GM21423 (cell line): ENCODE results near the gene ST6GAL1.
"Not testable (repeated sequence)": the region's sequence is repeated elsewhere in the genome, so short reads cannot be mapped to it uniquely, and the experiment has no call there.

ENCODE experiments used
- ATAC-seq: cut with Tn5 transposase; IDR thresholded peaks from one replicate; pipeline ENCODE4 v1.9.1; 2021; ENCODE audit warnings: mild to moderate bottlenecking, moderate library complexity; ENCODE audit not compliant: unreplicated experiment

ST6GAL1 gene

DNA sequence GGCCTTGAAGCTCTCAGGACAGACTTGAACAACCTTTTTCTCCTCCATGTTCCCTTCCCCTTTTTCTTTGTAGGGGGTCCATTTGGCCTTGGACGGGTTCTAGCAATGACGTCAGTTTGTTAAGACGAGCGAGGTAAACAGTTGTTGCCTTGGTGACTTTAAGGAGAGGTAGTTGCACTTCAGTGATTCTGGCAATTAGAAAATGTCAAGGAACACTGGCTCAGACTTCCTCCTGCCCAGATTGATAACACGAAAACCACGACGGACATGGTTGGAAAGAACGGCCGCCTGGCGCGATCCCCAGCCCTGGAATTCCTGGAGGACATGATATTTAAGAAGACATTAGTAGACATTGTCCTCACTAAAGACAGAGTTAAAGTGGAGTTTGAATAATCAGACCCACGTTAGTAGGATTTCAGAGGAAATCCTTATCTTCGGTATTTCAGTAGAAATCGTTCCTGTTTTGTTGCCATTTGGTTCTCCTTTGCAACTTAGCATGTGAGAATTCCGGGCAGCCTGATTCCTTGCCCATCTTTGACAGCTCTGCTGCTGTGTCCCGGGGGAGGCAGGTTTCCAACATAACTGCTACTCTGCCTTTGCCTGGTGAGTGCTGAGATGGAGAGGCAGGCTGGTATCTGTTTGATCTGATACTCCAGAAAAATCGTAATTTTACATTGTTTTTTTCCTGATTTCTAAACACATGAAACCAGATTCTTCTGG lies 87.3 kb downstream of the ST6GAL1 start:
- ATAC-seq = no peak

DNA sequence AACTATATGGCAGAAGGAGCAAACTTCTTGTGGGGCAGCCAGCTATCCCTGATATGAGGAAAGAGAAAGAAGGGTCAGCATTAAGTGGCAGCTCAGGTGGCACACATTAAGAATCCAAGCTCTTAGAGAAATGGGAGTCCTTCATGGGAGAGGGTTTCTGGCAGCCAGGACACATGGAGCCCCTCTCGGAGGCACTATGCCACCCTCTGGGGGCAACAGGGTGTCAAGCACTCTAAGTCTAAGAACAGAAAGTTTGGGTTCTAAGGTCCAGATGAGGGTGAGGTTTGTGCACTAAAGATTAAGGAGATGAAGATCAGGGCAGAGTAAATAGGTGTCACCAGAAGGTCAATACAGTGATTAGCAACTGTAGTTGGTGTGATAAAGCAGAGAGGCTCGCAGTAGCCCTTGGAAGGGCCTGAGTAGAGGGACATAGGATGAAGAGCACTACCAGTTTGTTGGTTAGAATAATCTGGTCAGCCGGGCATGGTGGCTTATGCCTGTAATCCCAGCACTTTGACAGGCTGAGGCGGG lies 89.3 kb downstream of the ST6GAL1 start:
- no peak for ATAC-seq

DNA sequence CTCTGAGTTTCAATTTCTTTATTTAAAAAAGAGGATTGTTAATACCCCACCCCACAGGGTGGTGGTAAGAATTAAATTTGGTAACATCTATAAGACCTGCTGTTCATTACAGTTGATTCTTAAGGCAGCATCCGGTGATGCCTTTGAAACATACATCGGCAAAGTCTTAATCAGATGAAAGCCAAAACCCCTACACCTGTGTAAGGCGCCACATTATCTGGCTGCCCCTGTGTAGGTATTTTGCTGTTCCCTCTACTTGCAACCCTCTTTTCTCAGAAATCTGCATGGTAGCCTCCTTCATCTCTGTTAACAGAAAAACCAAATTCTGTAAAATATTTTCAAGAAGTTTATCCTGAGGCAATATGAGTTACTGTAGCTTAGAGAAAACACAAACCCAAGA lies 90.0 kb downstream of the ST6GAL1 start:
- no peak for ATAC-seq

DNA sequence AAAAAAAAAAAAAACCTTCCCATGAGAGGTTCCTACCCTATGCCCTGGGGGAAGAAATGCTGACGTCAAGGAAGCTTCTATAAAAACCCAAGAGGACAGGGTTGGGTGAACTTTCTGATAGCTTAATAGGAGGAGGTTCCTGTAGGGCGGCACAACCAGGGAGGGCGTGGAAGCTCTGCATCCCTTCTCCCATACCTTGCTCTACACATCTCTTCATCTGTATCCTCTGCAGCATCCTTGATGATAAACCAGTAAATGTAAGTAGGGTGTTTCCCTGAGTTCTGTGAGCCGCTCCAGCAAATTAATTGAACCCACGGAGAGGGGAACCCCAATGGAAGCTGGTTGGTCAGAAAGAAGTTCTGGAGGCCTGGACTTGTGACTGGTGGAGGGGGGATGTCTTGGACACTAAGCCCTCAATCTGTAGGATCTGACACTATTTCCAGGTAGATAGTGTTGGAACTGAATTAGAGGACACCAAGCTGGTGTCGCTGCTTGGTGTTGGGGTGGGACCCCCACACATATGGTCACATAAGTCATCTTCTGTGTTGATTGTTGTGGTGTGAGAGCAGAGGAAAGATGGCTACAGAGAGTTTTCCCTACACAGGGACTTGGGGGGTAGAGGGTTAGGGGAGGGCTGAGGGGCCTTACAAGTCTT lies 91.5 kb downstream of the ST6GAL1 start:
- peak; percentile 50 for ATAC-seq

DNA sequence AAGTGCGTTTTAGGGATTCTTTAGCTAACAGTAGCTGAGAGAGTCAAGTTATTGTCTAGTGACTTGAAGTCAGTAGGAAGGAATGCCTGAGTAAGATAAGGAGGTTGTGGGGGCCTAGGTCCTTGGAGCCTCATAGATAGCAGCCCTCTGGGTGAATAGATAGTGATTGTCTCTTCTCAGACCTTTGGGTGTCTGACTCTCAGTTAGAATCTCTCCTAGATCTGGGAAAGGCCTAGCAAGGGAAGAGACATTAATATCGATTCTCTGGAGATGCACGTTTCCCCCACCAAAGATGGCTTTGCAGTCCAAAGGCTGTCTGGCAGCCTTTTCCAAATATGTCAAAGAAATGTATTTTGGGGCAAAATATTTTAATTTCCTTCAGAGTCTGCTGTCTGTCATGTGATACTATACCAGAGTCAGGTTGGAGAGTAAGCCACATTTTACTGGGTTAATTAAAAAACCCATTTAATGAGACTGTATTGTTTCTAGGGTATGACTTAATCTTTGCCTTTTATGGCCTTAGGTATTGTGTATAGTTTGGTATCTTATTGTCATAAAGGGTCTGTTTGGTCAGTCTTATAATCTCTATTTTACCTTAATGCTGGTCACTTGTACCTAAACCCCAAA lies 92.2 kb downstream of the ST6GAL1 start:
- ATAC-seq = no peak

DNA sequence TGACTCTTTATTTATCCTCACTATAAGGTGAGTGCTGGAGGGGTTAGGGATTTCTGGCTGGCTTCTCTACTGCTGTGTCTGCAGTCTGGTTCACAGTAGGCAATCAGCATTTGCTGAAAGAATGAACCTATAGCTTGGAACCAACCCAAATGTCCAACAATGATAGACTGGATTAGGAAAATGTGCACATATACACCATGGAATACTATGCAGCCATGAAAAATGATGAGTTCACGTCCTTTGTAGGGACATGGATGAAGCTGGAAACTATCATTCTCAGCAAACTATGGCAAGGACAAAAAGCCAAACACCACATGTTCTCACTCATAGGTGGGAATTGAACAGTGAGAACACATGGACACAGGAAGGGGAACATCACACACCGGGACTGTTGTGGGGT lies 93.0 kb downstream of the ST6GAL1 start:
- ATAC-seq = not testable (repeated sequence)

DNA sequence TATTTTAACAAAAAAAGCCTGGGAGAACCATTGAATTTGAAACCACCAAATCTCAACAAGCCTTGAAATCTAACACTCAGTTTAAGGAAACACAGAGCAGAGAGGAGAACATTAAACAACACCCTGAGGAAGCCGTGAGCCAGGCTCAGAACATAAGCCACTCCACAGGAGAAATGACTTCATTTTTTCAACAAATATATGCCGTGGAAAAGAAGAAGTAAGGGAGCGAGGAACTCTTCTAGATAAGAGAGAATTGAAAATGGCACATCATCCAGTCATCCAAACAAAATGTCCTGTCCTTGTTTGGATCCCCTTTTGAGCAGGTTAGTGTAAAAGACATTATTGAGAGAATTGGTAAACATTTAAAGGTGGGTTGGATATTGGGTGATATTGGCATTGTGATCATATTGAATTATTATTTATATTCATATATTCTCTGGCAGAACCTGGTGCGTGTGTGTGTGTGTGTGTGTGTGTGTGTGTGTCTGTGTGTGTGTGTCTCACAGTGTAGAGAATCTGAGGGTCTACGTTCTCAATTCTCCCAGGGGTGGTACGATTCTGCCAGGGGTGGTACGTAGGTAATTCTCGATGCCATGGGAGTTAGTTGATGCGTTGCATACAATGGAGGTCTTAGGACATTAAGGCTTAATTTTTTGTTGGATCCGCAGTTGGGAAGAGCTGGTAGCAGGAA lies 94.4 kb downstream of the ST6GAL1 start:
- no peak for ATAC-seq

DNA sequence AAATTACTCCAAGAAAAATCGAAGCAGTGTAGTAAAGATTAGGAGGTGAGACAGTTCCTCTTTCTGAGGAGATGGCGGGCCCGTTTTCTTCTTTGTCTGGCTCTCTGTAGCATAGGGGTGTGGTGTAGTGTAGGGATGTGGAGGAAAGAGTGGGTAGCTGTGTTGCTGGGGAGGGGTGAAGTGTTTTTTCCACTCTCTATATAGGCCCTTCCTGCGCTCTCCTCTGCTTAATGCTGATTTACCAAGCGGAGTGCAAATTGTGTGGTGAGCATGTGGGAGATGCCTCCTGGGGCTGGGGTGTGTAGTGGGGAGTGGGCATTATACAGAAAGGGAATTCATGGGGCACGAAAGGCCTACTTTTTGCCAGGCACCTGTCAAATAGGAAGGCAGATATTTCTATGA lies 94.9 kb downstream of the ST6GAL1 start:
- peak; percentile 25 for ATAC-seq

DNA sequence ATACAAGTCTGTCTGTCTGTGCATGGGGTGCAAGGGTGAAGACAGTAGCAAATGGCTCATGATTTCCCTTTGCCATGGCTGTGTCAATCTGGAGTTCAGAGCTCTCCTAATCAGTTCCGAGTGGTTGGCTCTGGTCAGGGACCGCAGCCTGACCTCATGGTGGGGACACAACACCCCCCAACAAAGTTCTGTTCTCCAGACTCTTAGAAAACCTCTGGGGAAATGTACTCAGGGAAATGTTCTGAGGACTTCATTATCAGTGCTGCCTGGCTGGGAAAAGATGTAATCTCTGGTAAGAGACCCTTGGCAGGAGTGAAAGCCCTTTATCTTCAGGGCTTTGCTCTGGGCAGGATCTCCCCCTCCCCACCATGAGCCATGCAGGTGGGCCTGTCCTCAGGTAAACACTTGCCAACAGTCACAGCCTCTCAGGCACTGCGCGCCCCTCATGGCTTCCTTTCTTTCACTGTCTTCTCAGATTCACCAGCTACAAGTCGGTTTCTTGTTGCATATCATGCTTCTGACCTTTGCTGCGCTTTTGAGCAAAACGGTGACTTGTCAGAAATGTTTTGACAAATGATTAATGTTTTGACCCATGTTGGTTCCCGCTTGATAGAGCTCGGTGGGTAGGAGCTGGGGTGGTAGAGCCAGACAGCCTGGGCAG lies 95.5 kb downstream of the ST6GAL1 start:
- ATAC-seq = peak; percentile 30

DNA sequence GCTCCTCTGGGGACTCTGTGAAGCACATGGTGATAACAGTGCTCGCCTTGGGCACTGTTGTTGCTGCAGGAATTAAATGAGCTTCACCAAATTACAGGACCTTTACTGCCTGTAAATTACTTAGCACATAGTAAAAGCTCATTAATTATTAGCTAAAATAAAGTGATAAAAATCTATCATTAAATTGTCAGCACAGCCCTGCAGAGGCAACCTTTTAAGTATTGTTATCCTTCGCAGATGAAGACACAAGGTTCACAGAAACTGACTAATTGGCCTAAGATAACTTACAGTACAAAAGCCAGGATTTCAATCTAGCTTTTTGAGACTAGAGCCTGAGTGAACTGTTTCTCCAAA lies 96.0 kb downstream of the ST6GAL1 start:
- no peak for ATAC-seq

DNA sequence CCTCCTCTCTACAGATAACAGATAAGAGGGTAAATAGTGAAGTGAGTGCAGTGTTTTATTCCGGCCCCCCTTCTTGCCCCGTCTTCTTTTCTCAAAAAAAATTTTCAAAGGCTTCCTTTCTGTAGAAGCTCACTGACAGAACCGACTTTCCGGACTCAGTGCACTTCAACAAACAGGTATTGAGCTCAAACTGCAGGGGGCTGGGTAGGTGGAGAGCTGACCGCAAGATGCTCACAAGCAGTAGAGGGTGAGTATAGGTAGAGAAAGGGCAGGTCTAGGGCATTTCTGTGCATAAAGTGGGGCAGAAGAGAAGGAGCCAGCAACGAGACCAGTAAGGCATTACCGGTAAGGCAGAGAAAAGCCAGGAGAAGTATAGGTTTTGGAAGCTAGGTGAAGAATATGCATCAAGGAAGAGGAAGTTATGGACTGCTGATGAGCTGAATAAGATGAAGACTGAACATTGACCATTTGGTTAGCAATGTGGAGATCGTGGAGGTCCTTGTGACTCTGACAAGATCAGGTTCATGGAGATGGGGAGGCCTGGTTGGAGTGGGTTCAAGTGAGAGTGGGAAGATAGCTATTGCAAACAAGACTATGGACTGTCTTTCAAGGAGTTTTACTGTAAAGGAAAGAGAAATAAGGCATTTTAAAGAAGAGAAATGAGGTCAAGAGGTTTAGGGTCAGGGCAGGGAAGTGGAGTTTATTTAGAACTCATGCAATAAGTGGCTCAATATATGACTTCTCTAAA lies 97.4 kb downstream of the ST6GAL1 start:
- ATAC-seq = no peak

DNA sequence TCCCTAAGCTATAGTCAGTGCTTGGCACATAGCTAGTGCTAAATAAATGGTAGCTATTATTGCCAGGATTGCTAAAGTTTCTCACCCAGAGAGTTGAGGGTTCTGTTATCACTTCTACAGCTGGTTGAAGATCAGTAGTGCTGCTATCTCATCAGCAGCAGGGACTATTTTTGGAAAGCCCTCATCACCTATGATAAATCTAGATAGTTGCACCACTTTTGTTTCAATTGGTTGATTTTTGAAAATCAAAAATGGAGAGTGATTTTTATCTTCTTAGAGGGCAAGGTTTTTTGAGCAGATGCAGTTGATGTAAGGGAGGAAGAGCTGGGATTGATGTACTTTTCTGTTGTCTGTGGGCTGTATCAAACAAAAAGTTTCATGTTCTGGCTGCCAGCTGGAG lies 101.6 kb downstream of the ST6GAL1 start:
- ATAC-seq = no peak

DNA sequence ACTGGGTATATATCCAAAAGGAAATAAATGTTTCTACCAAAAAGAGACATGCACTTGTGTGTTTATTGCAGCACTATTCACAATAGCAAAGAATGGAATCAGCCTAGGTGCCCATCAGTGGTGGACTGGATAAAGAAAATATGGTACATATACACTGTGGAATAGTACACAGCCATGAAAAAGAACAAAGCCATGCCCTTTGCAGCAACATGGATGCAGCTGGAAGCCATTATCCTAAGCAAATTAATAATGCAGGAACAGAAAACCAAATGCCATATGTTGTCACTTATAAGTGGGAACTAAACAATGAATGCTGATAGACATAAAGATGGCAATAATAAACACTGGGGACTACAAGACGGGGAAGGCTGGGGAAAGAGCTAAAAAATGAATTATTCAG lies 106.1 kb downstream of the ST6GAL1 start:
- ATAC-seq = no peak

DNA sequence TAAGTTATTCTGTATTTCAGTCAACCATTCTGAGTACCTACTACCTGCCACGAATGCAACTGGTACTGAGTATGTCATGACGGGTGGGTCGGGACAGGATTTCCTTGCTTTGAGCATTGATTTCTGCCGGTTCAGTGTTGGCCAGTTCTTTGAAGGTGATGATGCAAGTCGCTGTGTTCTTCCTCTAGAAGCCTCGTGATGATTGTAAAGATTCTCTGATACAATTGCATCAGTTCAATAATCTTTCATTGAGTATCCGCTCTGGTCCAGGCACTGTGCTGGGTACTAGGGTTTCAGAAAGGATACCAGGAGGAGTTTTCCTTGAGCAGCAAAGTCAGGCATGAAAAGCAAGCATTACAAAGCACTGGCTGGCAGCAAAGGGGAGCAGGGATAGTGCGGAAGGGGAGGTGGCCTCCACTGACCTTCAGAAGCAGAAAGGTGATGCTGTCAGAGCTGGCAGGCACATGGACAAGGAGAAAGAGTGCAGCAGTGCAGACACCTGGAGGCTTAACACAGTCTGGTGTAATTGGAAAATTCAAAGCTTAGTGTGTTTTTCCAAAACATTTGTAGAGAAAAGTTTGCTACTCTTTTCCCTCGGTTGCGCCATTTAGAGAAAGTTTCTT lies 108.9 kb downstream of the ST6GAL1 start:
- ATAC-seq = no peak

DNA sequence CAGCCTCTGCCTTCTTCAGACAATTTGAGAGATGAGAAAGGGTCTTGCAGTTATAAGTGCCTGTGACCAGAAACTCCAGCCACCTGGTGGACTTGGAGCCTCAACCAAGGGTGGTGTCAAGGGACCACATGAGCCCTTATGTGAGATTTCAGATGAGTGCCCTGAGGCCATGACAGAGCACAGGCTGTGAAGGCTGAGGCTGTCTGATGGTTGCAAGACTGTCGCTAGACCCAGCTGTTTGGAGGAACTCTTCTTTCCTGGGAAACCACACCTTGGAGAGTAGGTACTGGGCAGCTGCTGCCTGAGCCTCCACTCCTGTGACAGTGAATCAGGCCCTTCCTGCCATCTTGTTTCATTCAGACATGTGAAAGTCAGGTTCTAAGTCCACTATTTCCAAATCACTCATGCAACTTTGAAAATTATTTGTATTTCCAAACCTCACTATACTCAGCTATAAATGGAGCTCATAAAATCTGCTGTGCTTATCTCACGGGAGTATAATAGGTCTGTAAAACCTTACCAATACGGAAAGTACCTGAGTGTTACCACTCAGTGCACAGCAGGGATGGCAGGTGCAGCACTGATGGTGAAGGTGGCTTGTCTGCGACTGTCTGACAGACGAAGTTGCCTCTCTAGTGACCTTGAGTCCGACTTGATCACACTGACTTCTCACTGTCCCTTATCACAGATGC lies 109.5 kb downstream of the ST6GAL1 start:
- no peak for ATAC-seq

DNA sequence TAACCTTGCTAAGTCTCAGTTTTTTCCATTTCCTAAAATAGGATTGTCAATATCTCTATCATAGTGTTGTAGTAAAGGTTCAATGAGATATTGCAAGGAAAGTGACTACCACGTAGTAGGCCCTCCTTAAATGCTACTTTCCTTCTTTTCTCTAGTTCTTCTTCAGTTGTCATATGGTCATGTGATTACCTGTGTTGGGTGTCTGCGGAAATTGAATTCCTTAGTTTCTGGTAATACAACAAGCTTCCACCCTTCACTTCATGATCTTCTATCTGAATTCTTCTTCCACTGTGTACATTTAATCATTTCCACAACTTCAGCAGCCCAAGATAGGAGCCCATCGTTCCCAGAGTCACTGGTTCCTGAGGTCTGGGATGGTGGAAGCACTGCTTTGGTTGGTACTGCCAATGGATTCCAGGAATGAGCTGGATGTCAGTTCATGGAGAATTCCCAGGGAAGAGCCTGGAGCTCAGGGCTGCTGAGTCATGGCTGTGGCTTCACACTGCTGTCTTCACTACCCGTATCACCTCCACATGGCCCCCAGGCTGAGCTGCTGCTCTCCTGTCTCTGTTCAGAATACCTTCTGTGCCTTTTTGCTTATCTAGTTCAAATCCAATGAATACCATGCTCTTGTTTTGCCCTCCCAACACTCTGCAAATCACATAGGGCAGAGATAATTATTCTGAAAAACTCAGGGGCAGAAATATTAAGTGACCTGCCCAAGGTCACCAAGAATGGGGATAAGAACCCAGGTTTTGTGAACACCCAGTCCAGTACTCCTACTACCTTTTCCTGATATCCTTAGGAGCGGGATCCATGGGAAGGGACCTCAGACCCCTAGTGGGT lies 110.4 kb downstream of the ST6GAL1 start:
- ATAC-seq = no peak

DNA sequence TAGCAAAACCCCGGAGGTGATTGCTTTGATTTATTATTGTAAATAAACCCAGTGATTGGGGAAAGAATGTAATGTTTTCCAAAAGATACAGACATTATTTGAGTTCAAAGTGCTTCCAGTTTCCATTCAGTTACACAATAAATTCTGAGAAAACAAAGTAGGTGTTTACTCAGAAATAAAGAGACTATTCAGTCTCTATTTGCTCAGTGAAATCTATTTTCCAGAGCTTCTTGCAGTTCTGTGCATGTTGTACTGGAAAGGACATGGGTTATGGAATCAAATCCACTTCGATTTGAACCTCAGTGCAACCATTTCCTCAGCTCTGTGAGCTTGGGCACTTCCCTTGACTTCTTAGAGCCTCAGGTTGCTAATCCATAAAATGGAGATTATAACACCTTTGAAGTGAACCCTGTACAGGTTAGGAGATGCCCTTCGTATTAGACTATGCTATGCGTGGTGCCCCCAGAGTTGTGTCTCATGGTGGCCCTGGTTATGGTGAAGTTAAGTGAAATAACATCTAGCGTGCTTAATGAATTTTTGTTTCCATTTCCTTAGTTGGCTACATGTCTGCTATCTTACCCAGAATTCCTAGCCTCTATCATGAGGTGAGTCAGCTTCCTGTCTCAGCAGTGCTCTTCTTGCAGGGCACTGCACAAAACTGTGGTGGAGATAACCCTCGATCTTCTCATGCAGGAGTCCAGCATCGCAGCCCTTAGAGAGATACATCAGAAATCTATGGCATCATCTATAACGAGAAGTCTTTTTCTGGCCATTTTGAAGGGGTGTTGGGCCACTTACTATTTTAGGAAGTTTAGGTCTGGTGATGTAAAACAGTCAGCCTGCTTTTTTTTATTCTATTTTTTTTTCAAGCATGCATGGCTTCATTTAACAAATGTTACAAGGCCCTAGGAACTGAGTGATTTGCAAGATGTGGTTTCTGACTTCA lies 111.3 kb downstream of the ST6GAL1 start:
- ATAC-seq = peak; percentile 46
